Forelimb muscle (tissue), 1 donor: ENCODE measurements around the gene PNMT. TPM values are rescaled to one million over a fixed set of nuclear protein-coding genes. Genes with fewer than 3 reads are reported as not detected.

ENCODE experiments used
- DNase-seq: peaks from one replicate; pipeline ENCODE4 v3.0.0-alpha.2; 2013; ENCODE audit warnings: low read depth
- polyA plus RNA-seq: library from polyadenylated mRNA; unstranded; fragments of 120-200 nt; gene quantifications from one replicate; pipeline ENCODE4 v1.2.1, GENCODE V29; 2013; ENCODE audit not compliant: insufficient read length

The PNMT gene
- 4.8 TPM for polyA plus RNA-seq

GRCh38 chr17:39667945-39668924 lies at the start of gene PNMT:
PNMT (plus strand) TSS chr17:39668453; CDS start chr17:39668476, 23 bp downstream.
- peak; percentile 17 for DNase-seq

GRCh38 chr17:39618956-39619785 lies 49.1 kb upstream of the PNMT start:
- DNase-seq = no peak

GRCh38 chr17:39619786-39620101 lies 48.5 kb upstream of the PNMT start:
- DNase-seq = no peak

DNA sequence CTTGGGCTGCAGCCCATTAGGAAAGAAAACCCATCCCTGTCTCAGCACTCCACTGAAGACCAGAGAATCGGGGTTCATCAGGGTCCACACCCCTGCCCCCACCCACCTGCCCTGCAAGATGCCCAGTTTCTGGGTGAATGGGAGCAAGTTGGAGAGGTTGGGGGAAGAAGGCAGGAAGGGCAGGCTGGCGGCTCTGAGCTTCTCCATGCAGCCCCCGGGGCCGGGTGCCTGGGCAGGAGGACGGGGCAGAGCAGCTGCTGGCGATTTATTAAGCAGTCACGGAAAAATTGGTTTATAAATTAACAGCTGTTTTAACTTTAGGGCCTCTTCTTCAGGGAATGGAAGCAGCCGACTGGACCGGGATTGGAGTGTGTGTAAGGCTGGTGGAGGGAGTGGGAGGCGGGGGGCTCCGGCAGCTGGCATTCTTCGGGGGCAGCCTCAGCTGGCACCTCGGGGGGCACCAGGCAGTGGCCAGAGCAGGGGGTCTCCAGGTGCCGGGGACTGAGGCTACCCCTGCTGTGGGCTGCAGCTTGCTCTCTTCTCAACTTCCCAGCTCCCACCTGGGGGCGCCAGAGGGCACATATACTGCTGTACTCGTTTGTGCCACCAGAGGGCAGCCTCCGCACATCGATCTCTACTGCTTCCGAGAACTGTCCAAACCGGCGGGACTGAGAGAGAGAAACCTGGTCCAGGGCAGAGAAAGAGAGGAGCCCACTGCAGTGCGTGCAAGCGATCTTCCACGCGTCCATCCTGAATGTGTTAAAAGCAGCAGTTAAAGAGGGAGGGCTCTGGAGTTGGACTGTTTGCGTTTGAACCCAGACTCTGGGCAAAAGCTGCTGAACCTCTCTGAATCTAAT lies 46.5 kb upstream of the PNMT start:
- peak; percentile 48 for DNase-seq

DNA sequence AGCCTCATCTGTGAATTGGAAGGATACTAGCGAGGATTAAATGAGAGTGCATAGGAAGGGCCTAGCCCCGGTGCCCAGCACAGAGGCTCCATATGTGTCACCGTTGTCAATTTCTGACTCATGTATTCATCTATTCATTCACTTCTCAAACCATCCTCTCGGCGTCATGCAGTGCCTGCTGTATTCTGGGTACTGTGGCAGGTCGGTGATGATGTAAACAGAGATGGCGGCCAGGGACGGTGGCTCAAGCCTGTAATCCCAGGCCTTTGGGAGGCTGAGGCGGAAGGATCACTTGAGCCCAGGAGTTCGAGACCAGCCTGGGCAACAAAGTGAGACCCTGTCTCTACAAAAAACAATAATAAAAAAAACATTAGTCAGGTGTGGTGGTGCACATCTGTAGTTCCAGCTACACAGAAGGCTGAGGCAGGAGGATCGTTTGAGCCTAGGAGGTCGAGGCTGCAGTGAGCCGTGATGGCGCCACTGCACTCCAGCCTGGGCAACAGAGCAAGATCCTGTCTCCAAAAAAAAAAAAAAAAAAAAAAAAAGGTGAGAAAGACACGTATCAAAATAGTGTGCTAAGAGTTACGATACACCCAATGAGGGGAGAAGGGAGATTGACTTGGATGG lies 45.8 kb upstream of the PNMT start:
- DNase-seq = no peak

- no peak for DNase-seq
Observed at GRCh38 chr17:39623356-39623950, 44.8 kb upstream of the PNMT start.

GRCh38 chr17:39624313-39624712 lies 43.9 kb upstream of the PNMT start:
- no peak for DNase-seq

- DNase-seq = no peak
Observed at GRCh38 chr17:39625198-39625785, 43.0 kb upstream of the PNMT start.

- no peak for DNase-seq
Observed at GRCh38 chr17:39626171-39627046, 41.8 kb upstream of the PNMT start, which contains the start of gene PPP1R1B. PPP1R1B (plus strand) TSS chr17:39626952; CDS start chr17:39627393, 441 bp downstream.

DNA sequence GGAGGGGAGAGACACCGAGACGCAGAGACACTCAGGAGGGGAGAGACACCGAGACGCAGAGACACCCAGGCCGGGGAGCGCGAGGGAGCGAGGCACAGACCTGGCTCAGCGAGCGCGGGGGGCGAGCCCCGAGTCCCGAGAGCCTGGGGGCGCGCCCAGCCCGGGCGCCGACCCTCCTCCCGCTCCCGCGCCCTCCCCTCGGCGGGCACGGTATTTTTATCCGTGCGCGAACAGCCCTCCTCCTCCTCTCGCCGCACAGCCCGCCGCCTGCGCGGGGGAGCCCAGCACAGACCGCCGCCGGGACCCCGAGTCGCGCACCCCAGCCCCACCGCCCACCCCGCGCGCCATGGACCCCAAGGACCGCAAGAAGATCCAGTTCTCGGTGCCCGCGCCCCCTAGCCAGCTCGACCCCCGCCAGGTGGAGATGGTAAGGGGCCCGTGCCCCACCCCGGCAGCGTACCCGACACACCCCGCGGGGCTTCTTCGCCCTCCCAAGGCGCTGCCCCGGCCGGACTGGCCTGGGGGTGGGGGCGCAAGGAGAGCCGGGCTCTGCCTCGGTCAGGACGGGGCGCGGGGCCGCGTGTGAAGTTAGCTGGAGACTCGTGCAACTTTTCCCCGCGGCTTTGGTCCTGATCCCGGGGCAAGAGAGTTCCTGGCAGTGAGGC lies 41.1 kb upstream of the PNMT start:
- DNase-seq = no peak

GRCh38 chr17:39627712-39628516 lies 40.3 kb upstream of the PNMT start:
- no peak for DNase-seq

GRCh38 chr17:39628655-39629493 lies 39.4 kb upstream of the PNMT start:
- no peak for DNase-seq

- DNase-seq = no peak
Observed at GRCh38 chr17:39629494-39629880, 38.8 kb upstream of the PNMT start.

GRCh38 chr17:39629898-39630297 lies 38.4 kb upstream of the PNMT start:
- DNase-seq = no peak

DNA sequence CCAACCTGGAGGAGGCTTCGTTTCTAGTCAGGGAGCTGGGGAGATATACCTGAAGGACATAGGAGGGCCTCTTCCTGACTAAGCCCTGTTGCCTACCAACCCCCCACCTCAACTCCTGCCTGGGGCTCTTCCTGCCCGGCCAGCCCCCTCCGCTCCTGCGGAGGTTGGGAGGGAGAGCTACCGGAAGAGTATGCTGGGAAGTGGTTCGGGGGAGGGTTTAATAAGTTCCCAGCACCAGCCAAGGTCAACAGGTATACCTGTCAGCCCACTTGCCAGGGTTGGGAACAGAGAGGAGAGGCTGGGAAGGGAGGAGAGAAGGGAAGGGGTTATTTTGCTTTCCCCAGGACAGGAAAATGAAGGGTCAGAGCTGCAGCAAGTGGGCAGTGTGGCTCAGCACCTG lies 36.9 kb upstream of the PNMT start:
- DNase-seq = no peak

DNA sequence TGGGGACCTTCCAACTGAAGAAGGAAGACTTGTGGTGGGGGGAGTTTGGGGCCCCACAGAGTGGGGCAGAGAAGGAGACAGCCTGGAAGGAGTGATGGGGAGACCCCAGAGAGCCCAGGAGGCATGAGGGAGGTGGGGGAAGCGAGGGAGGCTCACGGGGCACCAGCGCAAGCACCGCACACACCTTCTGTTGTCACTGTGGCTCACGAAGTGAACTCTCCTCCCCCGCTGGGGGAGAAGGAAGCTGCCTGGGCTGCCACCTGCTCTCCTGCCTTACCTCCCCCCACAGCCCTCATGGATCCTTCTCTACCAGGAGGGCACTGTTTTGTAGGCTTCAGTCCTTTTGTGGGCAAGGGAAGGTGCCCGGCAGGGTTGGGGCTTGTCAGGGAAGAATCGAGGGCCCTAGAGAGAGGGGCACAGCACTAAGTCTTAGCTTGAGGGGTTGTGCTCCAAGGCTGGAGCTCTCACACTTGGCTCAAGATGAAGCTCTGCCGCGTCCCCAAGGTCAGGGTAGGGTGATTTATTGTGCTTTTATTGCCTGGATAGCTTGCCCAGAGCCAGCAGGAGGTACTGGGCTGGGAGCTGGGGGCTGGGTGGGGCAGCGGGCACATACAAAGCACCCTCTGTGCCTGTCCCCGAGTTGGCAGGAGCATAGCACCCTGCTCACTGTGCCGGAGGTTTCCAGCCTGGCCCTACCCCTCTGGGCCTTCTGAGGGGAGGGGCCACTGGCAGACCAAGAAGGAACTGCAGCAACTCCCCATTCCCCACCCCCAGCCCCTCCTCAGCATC lies 35.9 kb upstream of the PNMT start:
- no peak for DNase-seq
